Mesenchymal stem cell (in vitro differentiated cells and primary cell): ENCODE data around the gene HERPUD1.
A peak's percentile ranks its signal among the peaks of the same experiment; 100 is the strongest.

Experiments used
- DNase-seq: peaks from one replicate; pipeline ENCODE4 v3.0.0-alpha.2; 2013
- H2AFZ ChIP-seq: one replicate; pipeline ENCODE4 v1.6.1; 2013; ENCODE audit warnings: low read depth, mild to moderate bottlenecking, control low read depth, inconsistent platforms, low read length, moderate library complexity
- H2AK5ac ChIP-seq: 2 replicates; pipeline ENCODE4 v1.6.1; 2013; ENCODE audit warnings: low read length, moderate library complexity, mild to moderate bottlenecking, inconsistent platforms; ENCODE audit not compliant: severe bottlenecking
- H2BK120ac ChIP-seq: one replicate; pipeline ENCODE4 v1.6.1; 2013; ENCODE audit warnings: low read depth, mild to moderate bottlenecking, inconsistent platforms, low read length, moderate library complexity
- H2BK12ac ChIP-seq, 2 experiments: one replicate each; pipeline ENCODE4 v1.6.1; 2013; ENCODE audit warnings: inconsistent platforms in 2 of 2, low read length in 2 of 2, mild to moderate bottlenecking in 2 of 2, moderate library complexity in 2 of 2, control low read depth in 1 of 2
- H2BK15ac ChIP-seq: one replicate; pipeline ENCODE4 v1.6.1; 2013; ENCODE audit warnings: mild to moderate bottlenecking, low read depth, inconsistent platforms; ENCODE audit not compliant: poor library complexity, severe bottlenecking
- H2BK5ac ChIP-seq: 2 replicates; pipeline ENCODE4 v1.6.1; 2013; ENCODE audit warnings: low read depth, mild to moderate bottlenecking, low read length, control low read depth, inconsistent platforms; ENCODE audit not compliant: poor library complexity, severe bottlenecking
- H3K14ac ChIP-seq, 2 experiments: one replicate each; pipeline ENCODE4 v1.6.1; 2013; ENCODE audit warnings: inconsistent platforms in 2 of 2, low read length in 2 of 2, control low read depth in 1 of 2, mild to moderate bottlenecking in 1 of 2, moderate library complexity in 1 of 2
- H3K18ac ChIP-seq, 2 experiments: one replicate each; pipeline ENCODE4 v1.6.1; 2013; ENCODE audit warnings: inconsistent platforms in 2 of 2, low read length in 2 of 2, control low read depth in 1 of 2, low read depth in 1 of 2, mild to moderate bottlenecking in 1 of 2
- H3K23ac ChIP-seq, 2 experiments: one replicate each; pipeline ENCODE4 v1.6.1; 2013; ENCODE audit warnings: inconsistent platforms in 2 of 2, low read length in 2 of 2, mild to moderate bottlenecking in 2 of 2, moderate library complexity in 2 of 2, control low read depth in 1 of 2
- H3K27ac ChIP-seq: 2 replicates; pipeline ENCODE4 v1.5.1; 2013; ENCODE audit warnings: mild to moderate bottlenecking, moderate library complexity, low read length, control low read depth, inconsistent platforms; ENCODE audit not compliant: poor library complexity, severe bottlenecking
- H3K27me3 ChIP-seq, 2 experiments: 2 replicates each; pipeline versions ENCODE4 v1.6.1 to v1.7.0; 2013; ENCODE audit warnings: low read length in 2 of 2, mild to moderate bottlenecking in 2 of 2, moderate library complexity in 2 of 2, control low read depth in 1 of 2, inconsistent platforms in 1 of 2; ENCODE audit not compliant: control insufficient read depth in 1 of 2, insufficient read depth in 1 of 2
- H3K36me3 ChIP-seq, 2 experiments: 2 replicates each; pipeline versions ENCODE4 v1.6.1 to v1.7.0; 2013; ENCODE audit warnings: low read length in 2 of 2, control low read depth in 1 of 2, inconsistent platforms in 1 of 2, low read depth in 1 of 2, mild to moderate bottlenecking in 1 of 2; ENCODE audit not compliant: insufficient read depth in 2 of 2, control insufficient read depth in 1 of 2
- H3K4ac ChIP-seq, 2 experiments: one replicate each; pipeline ENCODE4 v1.6.1; 2013; ENCODE audit warnings: inconsistent platforms in 2 of 2, low read length in 2 of 2, mild to moderate bottlenecking in 2 of 2, moderate library complexity in 2 of 2, control low read depth in 1 of 2, low read depth in 1 of 2
- H3K4me1 ChIP-seq: 2 replicates; pipeline ENCODE4 v1.6.1; 2013; ENCODE audit warnings: low read depth, low read length, control low read depth; ENCODE audit not compliant: control insufficient read depth, insufficient read depth
- H3K4me2 ChIP-seq: 2 replicates; pipeline ENCODE4 v1.6.1; 2013; ENCODE audit warnings: low read length, mild to moderate bottlenecking, inconsistent platforms; ENCODE audit not compliant: poor library complexity, severe bottlenecking
- H3K4me3 ChIP-seq, 2 experiments: 2 replicates each; pipeline versions ENCODE4 v1.5.1 to v1.7.0; 2013; ENCODE audit warnings: low read length in 2 of 2, mild to moderate bottlenecking in 2 of 2, control low read depth in 1 of 2, low read depth in 1 of 2; ENCODE audit not compliant: insufficient read depth in 1 of 2
- H3K79me1 ChIP-seq: replicated peaks from 2 replicates; pipeline ENCODE4 v1.6.1; 2013; ENCODE audit warnings: mild to moderate bottlenecking, control low read depth, low read length, inconsistent platforms; ENCODE audit not compliant: poor library complexity, severe bottlenecking
- H3K9ac ChIP-seq: 2 replicates; pipeline ENCODE4 v1.7.0; 2013; ENCODE audit warnings: mild to moderate bottlenecking, low read length, moderate library complexity
- H3K9me3 ChIP-seq: 2 replicates; pipeline ENCODE4 v1.7.0; 2013; ENCODE audit warnings: mild to moderate bottlenecking, low read length; ENCODE audit not compliant: control insufficient read depth
- H4K8ac ChIP-seq: one replicate; pipeline ENCODE4 v1.6.1; 2013; ENCODE audit warnings: inconsistent platforms, mild to moderate bottlenecking, low read length, moderate library complexity
- H4K91ac ChIP-seq: one replicate; pipeline ENCODE4 v1.6.1; 2013; ENCODE audit warnings: mild to moderate bottlenecking, low read length, inconsistent platforms
- WGBS: methylation state at CpG from one replicate; pipeline ENCODE4 v1.1.7; 2013; ENCODE audit warnings: mixed read lengths; 5-methylcytosine and 5-hydroxymethylcytosine counted together

The HERPUD1 gene

GRCh38 chr16:56939801-56940200 is 7.9 kb downstream of the HERPUD1 start:
- Histone ChIP-seq H2BK120ac (no peak overlapping the region), H3K27ac (no peak overlapping the region), H3K36me3 (peaks cover 48 to 98% of the 10 kb centered on the region in 2 experiments), H4K8ac (no peak overlapping the region), H3K18ac (no peak overlapping the region), H3K4me3 (no peak overlapping the region), H2AK5ac (no peak overlapping the region), H2BK5ac (no peak overlapping the region), H2AFZ (no peak overlapping the region), H2BK15ac (no peak overlapping the region), H4K91ac (no peak overlapping the region), H3K9ac (no peak overlapping the region), H3K4me2 (no peak overlapping the region), H3K14ac (no peak overlapping the region), H3K4ac (no peak overlapping the region), H3K9me3 (no peaks in the 10 kb centered on the region), H3K4me1 (peaks cover 2% of the 10 kb centered on the region), H3K23ac (no peak overlapping the region), H3K79me1 (peaks cover 22% of the 10 kb centered on the region), H2BK12ac (no peak overlapping the region), H3K27me3 (no peaks in the 10 kb centered on the region)
- DNase-seq = no peak
- 96% methylated on average over 2 of the region's 4 CpGs for WGBS

DNA sequence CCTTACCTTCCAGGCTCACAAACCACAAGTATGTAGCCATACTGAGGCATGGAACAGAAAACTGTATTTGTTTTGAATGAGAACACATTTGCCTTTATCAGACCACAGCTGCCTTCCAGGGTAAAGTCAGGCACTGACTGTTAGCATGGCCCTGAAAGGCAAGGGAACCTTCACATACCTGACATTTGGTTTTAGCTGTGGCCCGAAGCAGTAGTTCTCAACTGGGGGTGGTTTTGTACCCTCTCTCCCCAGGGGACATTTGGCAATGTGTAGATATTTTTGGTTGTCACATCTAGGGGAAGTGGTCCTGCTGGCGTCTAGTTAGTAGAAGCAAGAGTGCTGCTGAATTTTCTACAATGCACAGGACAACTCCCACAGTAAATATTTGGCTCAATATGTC is 9.2 kb downstream of the HERPUD1 start:
- H2AFZ ChIP-seq = no peak overlapping the region
- no peak overlapping the region for H4K8ac ChIP-seq
- peak overlapping the region; percentile 9 for H3K9ac ChIP-seq
- H3K4me2 ChIP-seq = peak overlapping the region; percentile 7
- peak overlapping the region in 1 of 2 experiments; percentile 72 for H3K14ac ChIP-seq
- H3K4me3 ChIP-seq = no peak overlapping the region
- no peak overlapping the region for H2BK5ac ChIP-seq
- H2BK120ac ChIP-seq = no peak overlapping the region
- no peak overlapping the region for H2BK12ac ChIP-seq
- no peaks in the 10 kb centered on the region for H3K27me3 ChIP-seq
- DNase-seq = no peak
- H2BK15ac ChIP-seq = no peak overlapping the region
- no peak overlapping the region for H3K23ac ChIP-seq
- peaks cover 22% of the 10 kb centered on the region for H3K79me1 ChIP-seq
- H3K18ac ChIP-seq = no peak overlapping the region
- H2AK5ac ChIP-seq = no peak overlapping the region
- H3K9me3 ChIP-seq = no peaks in the 10 kb centered on the region
- peaks cover 7% of the 10 kb centered on the region for H3K4me1 ChIP-seq
- H3K27ac ChIP-seq = peak overlapping the region; percentile 5
- H3K36me3 ChIP-seq = peaks cover 48 to 96% of the 10 kb centered on the region in 2 experiments
- no peak overlapping the region for H3K4ac ChIP-seq
- no peak overlapping the region for H4K91ac ChIP-seq
- WGBS = 100% methylated on average over 1 of the region's 2 CpGs

DNA sequence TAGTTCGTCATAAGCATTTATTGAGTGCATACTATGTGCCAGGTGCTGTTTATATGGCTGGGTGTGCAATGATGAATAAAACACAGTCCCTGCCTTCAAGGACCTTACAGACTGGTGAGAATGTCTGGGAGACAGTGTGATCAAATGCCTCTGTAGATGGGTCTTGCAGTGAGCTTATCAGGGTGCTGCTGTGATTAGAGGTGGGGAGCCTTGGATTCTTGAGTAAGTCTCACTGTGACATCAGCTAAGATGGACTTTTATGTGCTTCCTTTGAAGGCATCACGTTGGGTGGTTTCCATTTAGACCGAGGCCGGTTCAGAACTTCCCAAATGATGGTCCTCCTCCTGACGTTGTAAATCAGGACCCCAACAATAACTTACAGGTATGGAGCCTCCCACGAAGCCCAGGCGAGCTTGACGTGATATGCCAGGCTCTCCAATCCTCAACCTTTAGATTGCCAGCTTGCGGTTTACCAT is 10.0 kb downstream of the HERPUD1 start:
- Histone ChIP-seq H3K9me3 (no peaks in the 10 kb centered on the region), H4K8ac (no peak overlapping the region), H3K36me3 (peaks cover 49 to 94% of the 10 kb centered on the region in 2 experiments), H2AK5ac (no peak overlapping the region), H2BK15ac (no peak overlapping the region), H3K4me3 (no peak overlapping the region), H4K91ac (no peak overlapping the region), H2BK120ac (no peak overlapping the region), H3K4me2 (no peak overlapping the region), H3K14ac (no peak overlapping the region), H3K79me1 (peaks cover 20% of the 10 kb centered on the region), H3K4me1 (peaks cover 10% of the 10 kb centered on the region), H3K27ac (no peak overlapping the region), H2AFZ (no peak overlapping the region), H2BK12ac (no peak overlapping the region), H3K18ac (no peak overlapping the region), H3K27me3 (no peaks in the 10 kb centered on the region), H3K23ac (no peak overlapping the region), H3K9ac (no peak overlapping the region), H3K4ac (no peak overlapping the region), H2BK5ac (no peak overlapping the region)
- WGBS = 92% methylated on average over 9 of the region's 9 CpGs
- DNase-seq = no peak

- H4K91ac ChIP-seq = no peak overlapping the region
- no peak overlapping the region for H2AK5ac ChIP-seq
- H3K23ac ChIP-seq = no peak overlapping the region
- H2BK120ac ChIP-seq = no peak overlapping the region
- H4K8ac ChIP-seq = no peak overlapping the region
- no peak overlapping the region for H3K18ac ChIP-seq
- H3K36me3 ChIP-seq = peaks cover 42 to 80% of the 10 kb centered on the region in 2 experiments
- no peak overlapping the region for H3K9ac ChIP-seq
- no peak overlapping the region for H3K14ac ChIP-seq
- H2BK15ac ChIP-seq = no peak overlapping the region
- peak overlapping the region; percentile 39 for H3K27ac ChIP-seq
- no peak overlapping the region for H3K4me2 ChIP-seq
- H3K27me3 ChIP-seq = no peaks in the 10 kb centered on the region
- H3K4me3 ChIP-seq = no peak overlapping the region
- no peak overlapping the region for H2BK5ac ChIP-seq
- WGBS = 89% methylated on average over 5 of the region's 6 CpGs
- DNase-seq = no peak
- no peak overlapping the region for H2AFZ ChIP-seq
- no peak overlapping the region for H3K4ac ChIP-seq
- H3K79me1 ChIP-seq = peaks cover 14% of the 10 kb centered on the region
- H3K9me3 ChIP-seq = no peaks in the 10 kb centered on the region
- H3K4me1 ChIP-seq = peaks cover 13% of the 10 kb centered on the region
- no peak overlapping the region for H2BK12ac ChIP-seq
These were observed 11.9 kb downstream of the HERPUD1 start for GRCh38 chr16:56943761-56944375.
